HG02642 (cell line): ENCODE results near the gene CEACAM21.

Experiments
- ATAC-seq: cut with Tn5 transposase; IDR thresholded peaks from one replicate; pipeline ENCODE4 v1.9.1; 2021; ENCODE audit warnings: mild to moderate bottlenecking; ENCODE audit not compliant: unreplicated experiment, poor library complexity

The CEACAM21 gene

GRCh38 chr19:41584260-41584810, 8.4 kb downstream of the CEACAM21 start:
- ATAC-seq, result no peak

- no peak for ATAC-seq
These were observed 9.0 kb downstream of the CEACAM21 start for GRCh38 chr19:41584931-41585330.

- ATAC-seq, result no peak
These were observed 10.1 kb downstream of the CEACAM21 start for GRCh38 chr19:41586064-41586463.

GRCh38 chr19:41587101-41587837, 11.3 kb downstream of the CEACAM21 start:
- ATAC-seq, result no peak

GRCh38 chr19:41587838-41588210, 11.9 kb downstream of the CEACAM21 start:
- ATAC-seq, result no peak

- ATAC-seq, result no peak
These were observed 12.7 kb downstream of the CEACAM21 start for GRCh38 chr19:41588497-41589209.

- ATAC-seq, result no peak
These were observed 13.4 kb downstream of the CEACAM21 start for GRCh38 chr19:41589371-41589770.

GRCh38 chr19:41590936-41591335, 15.0 kb downstream of the CEACAM21 start:
- ATAC-seq, result no peak

GRCh38 chr19:41591951-41592562, 16.1 kb downstream of the CEACAM21 start:
- no peak for ATAC-seq

GRCh38 chr19:41595258-41595889, 19.4 kb downstream of the CEACAM21 start:
- ATAC-seq, result peak; percentile 66

GRCh38 chr19:41595890-41596280, 19.9 kb downstream of the CEACAM21 start:
- no peak for ATAC-seq

GRCh38 chr19:41597600-41598041, 21.7 kb downstream of the CEACAM21 start:
- ATAC-seq, result peak; percentile 55

- ATAC-seq, result no peak
These were observed 23.4 kb downstream of the CEACAM21 start for GRCh38 chr19:41599175-41599966.

- ATAC-seq, result no peak
These were observed 25.8 kb downstream of the CEACAM21 start for GRCh38 chr19:41601771-41602170.

- ATAC-seq, result no peak
These were observed 28.9 kb downstream of the CEACAM21 start for GRCh38 chr19:41604831-41605230.

- ATAC-seq, result no peak
These were observed 30.4 kb downstream of the CEACAM21 start for GRCh38 chr19:41606215-41606837.

- ATAC-seq, result no peak
These were observed 31.7 kb downstream of the CEACAM21 start for GRCh38 chr19:41607668-41608067.

GRCh38 chr19:41610789-41611188, 34.8 kb downstream of the CEACAM21 start:
- no peak for ATAC-seq

- ATAC-seq, result no peak
These were observed 36.5 kb downstream of the CEACAM21 start for GRCh38 chr19:41612483-41612882.
